ENCODE measurements around the gene ISLR2. TPM values are rescaled to one million over a fixed set of nuclear protein-coding genes. Genes with fewer than 3 reads are reported as not detected.
A peak's percentile ranks its signal among the peaks of the same experiment; 100 is the strongest.

The ISLR2 gene
- total RNA-seq, 1 donor: not detected

DNA sequence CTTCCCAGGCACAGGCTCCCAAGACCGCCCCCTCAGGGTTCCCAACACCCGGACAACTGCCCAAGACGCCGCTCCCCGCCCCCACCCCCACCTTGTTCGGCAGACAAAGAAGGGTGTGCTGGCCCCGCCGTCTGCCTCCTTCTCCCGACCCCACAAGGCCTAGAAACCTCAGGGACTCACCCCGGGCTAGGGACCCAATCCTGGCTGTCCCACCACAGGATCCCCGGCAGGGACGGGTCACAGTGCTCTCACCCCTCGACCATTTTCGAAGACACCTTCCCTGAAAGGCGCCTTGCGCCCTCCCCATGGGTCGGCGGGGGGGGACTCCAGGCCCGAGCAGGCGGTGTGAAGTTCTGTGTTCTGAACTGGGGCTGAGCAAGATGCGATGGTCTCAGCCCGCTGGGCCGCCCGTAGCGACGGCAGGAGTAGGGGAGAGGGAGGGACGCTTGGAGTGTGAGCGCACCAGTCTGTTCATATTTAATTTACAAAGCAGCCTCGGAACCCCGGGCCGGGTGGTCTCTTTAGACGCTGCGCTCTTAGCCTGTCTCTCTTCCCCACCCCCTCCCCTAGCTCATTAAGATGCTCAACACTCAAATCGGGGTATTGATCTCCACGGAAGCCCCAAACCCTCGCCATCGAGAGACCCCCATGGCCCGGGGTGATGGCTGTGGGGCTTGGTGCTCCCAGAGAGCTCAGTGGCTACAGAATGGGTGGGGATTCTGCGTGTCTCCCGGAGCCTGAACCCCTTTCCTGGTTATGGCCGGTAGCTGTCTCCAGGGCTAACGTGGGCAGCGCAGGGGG is 1.4 kb upstream of the ISLR2 start:
- DNase-seq (ENCODE audit: low read depth in 2 of 3, low spot score in 2 of 3): no peak

DNA sequence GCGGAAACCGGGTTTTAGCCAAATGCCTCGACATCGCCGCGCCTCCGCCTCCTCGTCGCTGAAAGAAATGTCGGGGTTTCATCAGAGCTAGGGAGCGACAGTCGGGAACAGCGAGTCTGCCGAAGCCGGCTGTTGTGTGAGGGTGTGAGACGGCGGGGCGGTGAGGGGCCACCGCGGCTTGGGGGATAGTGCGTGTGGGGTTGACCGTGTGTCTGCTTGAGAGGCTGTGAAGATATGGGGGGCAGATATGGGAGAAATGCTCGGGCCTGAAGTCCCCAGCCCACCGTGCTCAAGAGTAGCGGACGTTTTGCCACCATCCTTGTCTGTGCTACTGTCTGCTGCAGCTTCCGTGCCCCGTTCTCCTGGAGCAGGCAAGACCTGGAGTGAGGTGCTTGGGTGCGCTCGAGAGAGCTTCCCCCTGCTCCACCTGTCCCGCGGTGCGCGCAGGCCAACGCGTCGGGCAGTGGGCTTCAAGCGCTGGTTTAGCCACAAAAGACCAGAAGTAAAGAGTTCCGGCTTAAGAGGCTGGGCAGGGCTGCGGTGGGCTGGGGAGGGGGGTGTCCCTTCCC is 716 bp upstream of the ISLR2 start:
- DNase-seq (ENCODE audit: low read depth in 2 of 3, low spot score in 2 of 3): no peak

DNA sequence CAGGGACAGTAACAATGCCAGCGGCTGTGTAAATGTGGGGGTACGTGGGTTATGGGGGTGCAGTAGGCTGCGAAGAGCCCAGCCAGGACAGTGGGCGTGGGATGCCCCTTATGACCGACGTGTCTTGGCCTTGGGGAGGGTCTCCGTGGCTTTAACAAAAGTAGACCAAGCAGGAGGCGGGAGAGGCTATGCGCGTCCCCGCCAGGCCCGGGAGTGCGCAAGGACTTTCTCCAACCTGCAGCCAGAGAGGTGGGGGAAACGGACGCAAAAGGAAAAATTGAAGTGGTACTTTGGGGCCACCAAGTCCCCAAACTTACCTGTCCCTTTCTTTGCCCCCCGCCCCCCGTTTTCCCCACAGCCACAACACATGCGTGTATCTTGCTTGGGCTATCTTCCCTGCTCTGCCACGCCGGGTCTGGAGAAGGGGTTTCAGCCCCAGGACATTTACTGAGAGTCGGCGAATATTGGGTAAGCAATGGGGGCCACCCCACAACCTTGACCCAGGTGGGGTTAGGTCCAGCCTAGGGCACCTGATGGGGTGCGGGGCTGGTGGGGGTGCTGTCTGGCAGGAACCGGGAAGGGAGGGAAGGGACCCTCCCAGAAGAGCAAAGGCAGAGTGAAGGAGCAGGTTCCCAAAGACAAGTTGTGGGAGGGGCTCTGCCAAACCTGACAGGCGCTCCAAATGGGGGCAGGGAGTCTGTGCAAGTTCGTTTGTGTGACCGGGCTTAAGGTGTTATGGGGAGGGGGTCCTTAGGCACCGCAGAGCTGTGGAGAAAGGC is 652 bp downstream of the ISLR2 start:
- no peak for DNase-seq (ENCODE audit: low read depth in 2 of 3, low spot score in 2 of 3)

DNA sequence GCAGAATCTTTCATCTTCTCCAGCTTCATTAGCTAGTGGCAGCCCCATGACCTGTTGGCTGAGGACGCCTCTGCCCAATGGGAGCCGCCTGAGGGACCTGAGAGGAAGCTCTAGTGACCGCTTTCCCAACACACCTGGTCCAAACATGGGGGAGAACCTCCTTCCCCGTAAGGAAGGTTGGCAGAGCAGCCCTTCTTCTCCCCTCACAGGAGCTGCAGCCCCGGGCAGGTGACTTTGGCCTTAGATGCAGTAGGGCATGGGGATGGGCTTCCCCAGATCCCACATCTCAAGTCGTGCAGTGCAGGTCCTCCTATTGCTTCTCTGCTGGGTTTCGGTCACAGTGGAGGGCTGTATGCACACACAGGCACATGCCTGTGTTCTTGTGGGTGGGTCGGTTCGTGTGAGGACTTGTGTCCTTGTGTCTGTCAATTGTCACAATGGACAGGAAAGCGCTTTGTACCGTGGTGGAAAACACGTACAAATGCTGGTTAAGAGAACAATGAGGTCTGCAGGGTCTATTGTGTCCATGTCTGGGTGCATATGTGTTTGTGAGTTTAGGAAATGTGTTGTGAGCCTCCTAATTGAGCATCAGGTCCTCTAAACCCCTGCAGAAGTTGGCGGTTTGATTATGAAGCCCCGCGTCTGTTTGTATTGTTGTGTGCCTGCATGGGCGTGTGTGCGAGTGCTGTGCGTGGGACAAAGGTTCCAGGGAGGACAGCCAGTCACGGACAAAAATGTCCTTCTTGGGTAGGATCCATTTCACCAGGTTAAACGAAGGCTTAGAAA is 1.4 kb downstream of the ISLR2 start:
- DNase-seq (ENCODE audit: low read depth in 2 of 3, low spot score in 2 of 3): no peak

DNA sequence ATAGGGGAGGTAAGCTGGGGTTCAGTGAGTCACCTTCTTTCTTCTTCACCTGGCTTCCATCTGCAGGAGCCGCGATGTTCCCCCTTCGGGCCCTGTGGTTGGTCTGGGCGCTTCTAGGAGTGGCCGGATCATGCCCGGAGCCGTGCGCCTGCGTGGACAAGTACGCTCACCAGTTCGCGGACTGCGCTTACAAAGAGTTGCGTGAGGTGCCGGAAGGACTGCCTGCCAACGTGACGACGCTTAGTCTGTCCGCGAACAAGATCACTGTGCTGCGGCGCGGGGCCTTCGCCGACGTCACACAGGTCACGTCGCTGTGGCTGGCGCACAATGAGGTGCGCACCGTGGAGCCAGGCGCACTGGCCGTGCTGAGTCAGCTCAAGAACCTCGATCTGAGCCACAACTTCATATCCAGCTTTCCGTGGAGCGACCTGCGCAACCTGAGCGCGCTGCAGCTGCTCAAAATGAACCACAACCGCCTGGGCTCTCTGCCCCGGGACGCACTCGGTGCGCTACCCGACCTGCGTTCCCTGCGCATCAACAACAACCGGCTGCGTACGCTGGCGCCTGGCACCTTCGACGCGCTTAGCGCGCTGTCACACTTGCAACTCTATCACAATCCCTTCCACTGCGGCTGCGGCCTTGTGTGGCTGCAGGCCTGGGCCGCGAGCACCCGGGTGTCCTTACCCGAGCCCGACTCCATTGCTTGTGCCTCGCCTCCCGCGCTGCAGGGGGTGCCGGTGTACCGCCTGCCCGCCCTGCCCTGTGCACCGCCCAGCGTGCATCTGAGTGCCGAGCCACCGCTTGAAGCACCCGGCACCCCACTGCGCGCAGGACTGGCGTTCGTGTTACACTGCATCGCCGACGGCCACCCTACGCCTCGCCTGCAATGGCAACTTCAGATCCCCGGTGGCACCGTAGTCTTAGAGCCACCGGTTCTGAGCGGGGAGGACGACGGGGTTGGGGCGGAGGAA is 2.6 kb downstream of the ISLR2 start:
- DNase-seq (ENCODE audit: low read depth in 2 of 3, low spot score in 2 of 3): no peak

DNA sequence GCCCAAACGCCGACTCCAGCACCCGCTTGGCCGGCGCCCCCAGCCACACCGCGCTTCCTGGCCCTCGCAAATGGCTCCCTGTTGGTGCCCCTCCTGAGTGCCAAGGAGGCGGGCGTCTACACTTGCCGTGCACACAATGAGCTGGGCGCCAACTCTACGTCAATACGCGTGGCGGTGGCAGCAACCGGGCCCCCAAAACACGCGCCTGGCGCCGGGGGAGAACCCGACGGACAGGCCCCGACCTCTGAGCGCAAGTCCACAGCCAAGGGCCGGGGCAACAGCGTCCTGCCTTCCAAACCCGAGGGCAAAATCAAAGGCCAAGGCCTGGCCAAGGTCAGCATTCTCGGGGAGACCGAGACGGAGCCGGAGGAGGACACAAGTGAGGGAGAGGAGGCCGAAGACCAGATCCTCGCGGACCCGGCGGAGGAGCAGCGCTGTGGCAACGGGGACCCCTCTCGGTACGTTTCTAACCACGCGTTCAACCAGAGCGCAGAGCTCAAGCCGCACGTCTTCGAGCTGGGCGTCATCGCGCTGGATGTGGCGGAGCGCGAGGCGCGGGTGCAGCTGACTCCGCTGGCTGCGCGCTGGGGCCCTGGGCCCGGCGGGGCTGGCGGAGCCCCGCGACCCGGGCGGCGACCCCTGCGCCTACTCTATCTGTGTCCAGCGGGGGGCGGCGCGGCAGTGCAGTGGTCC is 3.5 kb downstream of the ISLR2 start:
- DNase-seq (ENCODE audit: low read depth in 2 of 3, low spot score in 2 of 3): no peak

DNA sequence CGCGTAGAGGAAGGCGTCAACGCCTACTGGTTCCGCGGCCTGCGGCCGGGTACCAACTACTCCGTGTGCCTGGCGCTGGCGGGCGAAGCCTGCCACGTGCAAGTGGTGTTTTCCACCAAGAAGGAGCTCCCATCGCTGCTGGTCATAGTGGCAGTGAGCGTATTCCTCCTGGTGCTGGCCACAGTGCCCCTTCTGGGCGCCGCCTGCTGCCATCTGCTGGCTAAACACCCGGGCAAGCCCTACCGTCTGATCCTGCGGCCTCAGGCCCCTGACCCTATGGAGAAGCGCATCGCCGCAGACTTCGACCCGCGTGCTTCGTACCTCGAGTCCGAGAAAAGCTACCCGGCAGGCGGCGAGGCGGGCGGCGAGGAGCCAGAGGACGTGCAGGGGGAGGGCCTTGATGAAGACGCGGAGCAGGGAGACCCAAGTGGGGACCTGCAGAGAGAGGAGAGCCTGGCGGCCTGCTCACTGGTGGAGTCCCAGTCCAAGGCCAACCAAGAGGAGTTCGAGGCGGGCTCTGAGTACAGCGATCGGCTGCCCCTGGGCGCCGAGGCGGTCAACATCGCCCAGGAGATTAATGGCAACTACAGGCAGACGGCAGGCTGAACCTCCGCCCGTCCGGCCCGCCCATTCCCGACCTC is 4.1 kb downstream of the ISLR2 start:
- peak in 2 of 3 donors; percentile 47 to 48 for DNase-seq (ENCODE audit: low read depth in 2 of 3, low spot score in 2 of 3)

DNA sequence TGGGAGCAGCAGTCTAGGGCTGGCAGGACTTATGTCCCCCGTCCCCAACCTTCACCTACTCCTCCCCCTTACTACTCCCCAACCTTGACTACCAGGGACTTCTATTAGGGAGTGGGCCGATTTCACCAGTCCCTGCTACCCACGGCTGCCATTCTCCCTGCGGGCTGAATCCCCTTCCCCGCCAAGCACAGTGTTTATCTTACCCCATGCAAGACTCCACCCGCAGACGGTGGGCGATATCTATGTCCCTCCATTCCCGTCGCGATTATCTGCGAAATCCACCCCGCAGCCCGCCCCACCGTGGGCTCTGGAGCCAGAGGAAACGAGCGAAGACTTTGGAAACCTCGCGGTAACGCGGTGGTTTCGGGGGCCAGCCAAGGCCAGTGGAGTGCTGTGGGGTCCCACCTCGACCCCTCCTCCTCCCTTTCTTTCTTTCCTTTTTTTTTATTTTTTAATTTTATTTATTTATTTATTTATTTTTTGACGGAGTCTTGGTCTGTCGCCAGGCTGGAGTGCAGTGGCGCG is 4.7 kb downstream of the ISLR2 start:
- DNase-seq (ENCODE audit: low read depth in 2 of 3, low spot score in 2 of 3): no peak

DNA sequence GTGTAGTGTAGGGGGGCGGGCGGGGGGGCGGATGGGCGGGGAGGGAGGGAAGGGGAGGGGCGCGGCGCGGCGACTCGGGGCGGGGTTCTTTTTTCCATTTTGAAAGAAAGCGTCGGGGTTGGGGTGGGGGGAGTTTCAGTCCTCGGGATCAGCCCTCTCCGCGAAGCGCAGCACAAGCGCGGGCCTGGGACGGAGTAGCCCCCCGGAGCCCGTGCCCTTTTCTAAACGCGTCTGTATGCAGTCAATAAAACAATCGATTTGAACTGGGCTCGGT is 6.1 kb downstream of the ISLR2 start:
- DNase-seq (ENCODE audit: low read depth in 2 of 3, low spot score in 2 of 3): no peak

DNA sequence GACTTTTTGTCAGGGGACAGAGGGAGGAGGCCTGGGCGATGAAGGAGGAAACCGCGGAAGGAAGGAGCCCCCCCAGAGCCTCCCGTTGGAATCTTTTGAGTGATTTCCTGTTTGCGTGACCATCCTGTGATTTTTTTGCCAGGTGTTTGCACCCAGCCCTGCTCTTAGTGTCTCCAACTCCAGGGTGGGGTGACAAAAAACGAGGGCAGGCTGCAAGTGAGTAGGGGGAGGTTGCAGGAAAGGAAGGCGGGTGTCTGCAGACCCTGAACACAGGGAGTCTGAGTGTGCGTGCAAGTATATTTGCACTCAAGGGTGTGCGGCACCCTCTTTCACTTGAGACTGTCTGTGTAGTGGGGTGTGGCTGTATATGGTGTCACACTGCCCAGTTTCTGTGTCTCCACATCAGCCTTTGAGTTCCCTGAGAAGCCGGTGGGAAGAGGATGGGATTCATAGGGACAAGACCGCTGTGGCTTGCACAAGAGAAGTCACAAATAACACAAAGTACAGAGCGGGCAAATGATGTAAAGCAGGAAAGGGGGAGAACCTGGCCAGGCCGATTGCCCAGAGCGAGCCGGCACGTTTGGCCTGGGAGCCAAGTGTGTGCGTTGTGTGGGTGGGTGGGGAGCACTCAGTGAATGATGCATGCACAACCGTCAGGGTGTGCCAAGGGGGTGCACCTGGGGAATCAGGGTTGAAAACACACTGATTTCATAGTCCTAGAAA is 6.6 kb downstream of the ISLR2 start:
- no peak for DNase-seq (ENCODE audit: low read depth in 2 of 3, low spot score in 2 of 3)

DNA sequence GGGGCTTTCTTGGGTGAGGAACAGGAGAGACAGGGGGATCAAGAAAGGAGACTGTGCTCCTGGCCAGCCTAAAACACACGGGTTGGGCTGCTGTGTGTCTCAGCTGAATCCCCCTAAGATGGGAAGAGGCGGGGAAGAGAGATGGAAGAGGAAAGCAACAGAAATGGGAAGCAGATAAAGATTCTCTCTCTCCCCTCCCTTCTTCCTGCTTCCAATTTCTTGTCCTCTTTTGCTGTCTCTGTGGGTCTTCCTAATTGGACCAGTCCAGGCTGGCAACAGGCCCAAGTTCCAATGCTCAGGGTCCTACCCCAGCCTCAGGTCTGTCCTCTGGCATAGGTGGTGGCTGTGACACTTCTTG is 7.1 kb downstream of the ISLR2 start:
- DNase-seq (ENCODE audit: low read depth in 2 of 3, low spot score in 2 of 3): no peak

DNA sequence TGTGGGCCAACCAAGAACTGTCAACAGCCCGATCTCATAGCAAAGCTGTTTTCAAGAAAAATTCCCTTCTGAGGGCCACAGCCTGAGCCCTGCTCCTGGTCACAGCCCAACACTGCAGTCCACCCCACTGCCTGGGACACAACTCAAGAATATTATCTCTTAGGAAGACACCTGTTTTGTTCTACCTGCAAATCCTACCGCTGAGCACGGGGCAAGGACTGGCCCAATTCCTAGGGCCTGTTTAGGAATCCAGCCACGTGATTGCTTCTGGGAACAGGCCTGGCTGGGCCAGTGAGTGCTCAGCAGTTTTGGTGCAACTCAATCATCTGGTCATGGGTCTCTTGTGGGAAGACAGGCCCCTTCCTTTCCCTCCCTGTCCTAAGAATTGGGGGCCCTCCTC is 8.3 kb downstream of the ISLR2 start:
- no peak for DNase-seq (ENCODE audit: low read depth in 2 of 3, low spot score in 2 of 3)

DNA sequence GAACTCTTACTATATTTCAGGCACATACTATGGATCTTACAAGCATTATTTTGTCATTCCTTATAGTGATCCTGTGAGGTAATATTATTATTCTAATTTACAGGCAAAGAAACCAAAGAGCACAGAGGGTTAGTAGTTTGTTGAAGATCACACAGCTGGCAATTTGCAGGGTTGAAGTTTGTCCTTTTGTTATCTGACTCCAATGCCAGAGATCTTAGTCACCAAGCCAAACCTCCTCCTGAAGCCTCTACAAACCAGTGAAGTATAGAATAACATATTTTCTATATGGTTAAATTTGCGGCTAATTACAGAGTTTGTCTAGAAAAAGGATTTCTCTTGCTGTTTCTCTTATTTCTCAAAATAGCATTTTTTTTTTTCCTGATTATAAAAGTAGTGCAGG is 11.2 kb downstream of the ISLR2 start:
- no peak for DNase-seq (ENCODE audit: low read depth in 2 of 3, low spot score in 2 of 3)

DNA sequence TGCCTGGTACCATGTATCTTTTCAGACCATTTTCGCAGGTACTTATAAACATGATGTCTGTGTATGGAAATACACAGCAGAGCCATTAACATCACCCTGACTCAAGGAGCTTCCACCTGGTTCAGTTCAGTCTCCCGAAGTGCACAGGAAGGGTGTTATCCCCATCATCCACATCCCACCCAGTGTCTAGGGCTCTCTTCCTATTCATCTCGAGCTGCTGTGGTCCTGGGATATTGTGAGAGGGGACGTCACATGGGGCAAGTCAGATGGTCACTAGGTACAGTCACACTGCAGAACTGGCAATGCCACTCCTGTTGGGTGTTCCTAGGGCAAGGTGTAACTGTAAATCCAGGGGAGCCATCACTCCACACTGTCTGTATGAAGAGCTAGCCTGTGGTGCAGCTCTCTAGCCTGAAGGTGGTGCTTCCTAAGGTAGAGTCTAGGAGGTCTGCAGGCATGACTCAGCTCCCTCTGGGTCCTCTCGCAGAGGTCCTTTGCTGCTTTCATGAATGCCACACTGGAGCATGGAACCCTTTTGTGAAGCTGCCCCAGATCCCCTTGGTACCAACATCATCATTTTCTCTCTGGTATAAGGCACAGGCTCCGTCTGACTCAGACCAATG is 13.9 kb downstream of the ISLR2 start:
- DNase-seq (ENCODE audit: low read depth in 2 of 3, low spot score in 2 of 3): no peak

DNA sequence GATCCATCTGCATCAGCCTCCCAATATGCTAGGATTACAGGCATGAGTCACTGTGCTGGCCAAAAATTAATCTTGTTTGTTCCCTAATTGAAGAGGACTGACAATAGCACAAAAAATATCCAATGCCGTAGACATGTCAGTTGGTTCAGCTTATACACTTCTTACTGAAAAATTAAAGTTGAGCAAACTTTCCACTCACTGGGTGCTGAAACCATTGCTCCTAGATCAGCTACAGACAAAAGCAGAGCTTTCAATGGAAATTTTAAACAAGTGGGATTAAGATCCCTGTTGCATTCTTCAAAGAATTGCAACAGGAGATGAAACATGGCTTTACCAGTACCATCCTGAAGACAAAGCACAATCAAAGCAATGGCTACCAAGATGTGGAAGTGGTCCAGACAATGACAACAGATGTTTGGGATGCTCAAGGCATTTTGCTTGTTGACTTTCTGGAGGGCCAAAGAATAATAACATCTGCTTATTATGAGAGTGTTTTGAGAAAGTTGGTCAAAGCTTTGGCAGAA is 16.0 kb downstream of the ISLR2 start:
- DNase-seq (ENCODE audit: low read depth in 2 of 3, low spot score in 2 of 3): no peak

DNA sequence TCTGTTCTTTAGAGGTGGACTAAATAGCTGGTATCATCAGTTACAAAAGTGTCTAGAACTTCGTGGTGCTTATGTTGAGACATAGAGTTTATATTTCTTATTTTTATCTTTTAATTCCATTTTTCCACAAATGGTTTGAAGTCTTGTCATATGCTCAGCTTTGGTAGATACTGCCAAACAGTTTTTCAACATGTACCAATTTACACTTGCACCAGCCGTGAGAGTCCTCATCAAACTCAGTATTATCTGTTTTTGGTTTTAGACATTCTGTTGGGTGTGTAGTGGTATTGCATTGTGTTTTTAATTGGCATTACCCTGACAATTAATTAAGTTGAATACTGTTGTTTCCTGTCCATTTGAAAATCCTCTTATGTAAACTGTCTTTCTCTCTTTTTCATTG is 16.7 kb downstream of the ISLR2 start:
- no peak for DNase-seq (ENCODE audit: low read depth in 2 of 3, low spot score in 2 of 3)

DNA sequence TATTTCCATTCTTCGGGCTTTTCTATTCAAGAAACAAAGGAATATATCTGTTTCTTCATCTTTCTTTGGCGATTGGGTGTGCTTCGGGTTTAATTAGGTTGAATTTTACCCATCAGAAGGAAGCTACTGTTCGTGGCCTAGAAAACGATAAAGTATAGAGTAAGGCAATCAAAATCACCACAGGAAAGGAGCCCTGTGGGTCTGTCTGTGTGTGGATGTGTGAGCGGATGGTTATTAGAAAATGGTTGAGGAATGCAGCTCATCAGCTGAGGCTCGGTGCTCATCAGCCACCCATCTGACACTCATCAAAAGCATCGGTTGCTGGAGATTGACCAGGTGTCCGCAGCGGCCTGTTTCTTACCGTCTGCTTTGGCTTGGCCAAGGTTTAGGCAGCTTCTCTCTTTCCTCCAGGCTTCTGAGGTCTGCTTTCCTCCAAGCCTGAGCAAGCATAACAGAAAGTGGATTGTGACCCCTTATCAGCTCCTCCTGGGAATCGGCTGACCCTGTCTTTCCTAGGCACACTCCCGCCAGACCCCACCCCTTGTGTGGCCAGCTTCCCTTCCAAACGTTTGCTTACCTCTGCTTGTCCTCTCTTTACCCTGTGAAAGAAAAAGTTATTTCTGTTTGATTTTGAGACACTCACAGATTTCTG is 25.5 kb downstream of the ISLR2 start:
- no peak for DNase-seq (ENCODE audit: low read depth in 2 of 3, low spot score in 2 of 3)

Data from hematopoietic multipotent progenitor cell (in vitro differentiated cells).